ENCODE data around the gene CAPN15.

The CAPN15 gene

GRCh38 chr16:546909-547770 is 19.6 kb downstream of the CAPN15 start:
- peak; percentile 45 for DNase-seq (ENCODE audit: low read depth)

- DNase-seq (ENCODE audit: low read depth): no peak
These were observed 21.1 kb downstream of the CAPN15 start for GRCh38 chr16:548586-548985.

GRCh38 chr16:549544-550263 is 22.2 kb downstream of the CAPN15 start:
- no peak for DNase-seq (ENCODE audit: low read depth)

- no peak for DNase-seq (ENCODE audit: low read depth)
These were observed 23.7 kb downstream of the CAPN15 start for GRCh38 chr16:551210-551609.

- DNase-seq (ENCODE audit: low read depth): no peak
These were observed 24.7 kb downstream of the CAPN15 start for GRCh38 chr16:552171-552570.

GRCh38 chr16:553601-554296 is 26.2 kb downstream of the CAPN15 start:
- no peak for DNase-seq (ENCODE audit: low read depth)

- no peak for DNase-seq (ENCODE audit: low read depth)
These were observed 26.7 kb downstream of the CAPN15 start for GRCh38 chr16:554297-554621.

- no peak for DNase-seq (ENCODE audit: low read depth)
These were observed 27.3 kb downstream of the CAPN15 start for GRCh38 chr16:554640-555365.

- no peak for DNase-seq (ENCODE audit: low read depth)
These were observed 28.3 kb downstream of the CAPN15 start for GRCh38 chr16:555528-556473.

GRCh38 chr16:556474-557173 is 29.1 kb downstream of the CAPN15 start:
- no peak for DNase-seq (ENCODE audit: low read depth)

GRCh38 chr16:557463-558297 is 30.2 kb downstream of the CAPN15 start:
- no peak for DNase-seq (ENCODE audit: low read depth)

- DNase-seq (ENCODE audit: low read depth): no peak
These were observed 30.9 kb downstream of the CAPN15 start for GRCh38 chr16:558298-559020.

- DNase-seq (ENCODE audit: low read depth): no peak
These were observed 31.5 kb downstream of the CAPN15 start for GRCh38 chr16:559021-559380.

- no peak for DNase-seq (ENCODE audit: low read depth)
These were observed 32.1 kb downstream of the CAPN15 start for GRCh38 chr16:559411-560203.

- no peak for DNase-seq (ENCODE audit: low read depth)
These were observed 32.7 kb downstream of the CAPN15 start, which contains the start of gene PRR35 for GRCh38 chr16:560204-560700. PRR35 (plus strand) TSS chr16:560394; CDS start chr16:563295, 2,901 bp downstream.

GRCh38 chr16:560701-561412 is 33.3 kb downstream of the CAPN15 start:
- no peak for DNase-seq (ENCODE audit: low read depth)

- DNase-seq (ENCODE audit: low read depth): no peak
These were observed 33.9 kb downstream of the CAPN15 start for GRCh38 chr16:561413-561794.
